Esophagus muscularis mucosa (tissue), 3 donors: Measurements from ENCODE around the gene ANKRD39.

ENCODE experiments used
- CTCF ChIP-seq, 3 experiments: fragments of 200-600 bp in 2 of 3; fragments of 450-650 bp in 1 of 3; sonication (generic) in 2 of 3; IDR thresholded peaks; one replicate each; pipeline ENCODE4 v1.5.1; 2017 to 2019; ENCODE audit warnings: antibody characterized with exemption in 3 of 3, mild to moderate bottlenecking in 2 of 3, moderate library complexity in 1 of 3
- POLR2A ChIP-seq: fragments of 450-650 bp; IDR thresholded peaks from one replicate; pipeline ENCODE4 v1.6.1; 2017; ENCODE audit warnings: antibody characterized with exemption, moderate library complexity, mild to moderate bottlenecking, low read depth
- POLR2AphosphoS5 ChIP-seq, 2 donors: sonication (generic); formaldehyde crosslinking; IDR thresholded peaks; one replicate each; pipeline ENCODE4 v1.6.1; 2017; ENCODE audit warnings: antibody characterized with exemption in 2 of 2

DNA sequence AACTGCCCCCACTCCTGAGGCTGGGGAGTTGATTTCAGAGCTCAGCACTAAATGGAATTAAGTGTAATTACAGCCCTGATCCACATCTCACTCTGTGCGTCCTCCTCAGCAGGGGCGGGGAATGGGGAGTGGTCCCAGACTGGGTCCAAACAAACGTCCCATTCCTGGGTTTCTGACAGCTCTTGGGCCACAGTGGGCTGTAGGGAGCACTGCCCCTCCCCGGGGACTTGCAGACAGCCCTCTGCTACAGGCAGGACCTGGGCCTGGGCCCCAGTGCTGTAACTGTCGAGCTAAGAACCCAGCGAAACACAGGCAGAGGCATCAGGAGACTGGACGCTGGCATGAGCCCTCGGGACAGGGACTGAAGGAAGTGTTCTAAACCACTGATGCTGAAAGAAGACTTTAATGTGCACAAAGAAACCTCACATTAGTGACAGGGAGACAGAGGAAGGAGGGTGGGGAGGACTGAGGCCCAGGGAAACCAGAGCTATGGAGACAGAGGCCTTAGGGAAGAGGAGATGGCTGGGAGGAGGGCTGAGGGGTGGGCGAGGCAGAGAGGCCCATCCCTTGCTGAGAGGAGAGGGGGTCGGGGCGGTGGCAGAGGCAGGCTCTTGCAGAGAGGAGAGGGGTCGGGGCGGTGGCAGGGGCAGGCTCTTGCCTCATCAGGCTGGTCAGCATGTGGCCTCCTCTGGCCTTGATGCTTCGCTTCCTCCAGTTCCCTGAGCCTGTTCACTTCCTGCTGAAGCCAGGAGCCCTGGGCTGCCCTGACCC is 17.9 kb upstream of the ANKRD39 start:
- TF ChIP-seq CTCF (IDR thresholded peaks at IDR 0.05) (no peak), POLR2A (no peak), POLR2AphosphoS5 (IDR thresholded peaks at IDR 0.05) (no peak)
